SU-DHL-6 (cell line): ENCODE results near the gene TMEM127.

Source experiments
- H2AFZ ChIP-seq: fragments of 200-600 bp; sonication (generic); 2 replicates; pipeline ENCODE4 v1.6.1; 2014; ENCODE audit warnings: low read depth, mild to moderate bottlenecking, moderate library complexity, mixed read lengths, antibody characterized with exemption, low read length; ENCODE audit not compliant: severe bottlenecking
- H3F3A ChIP-seq: fragments of 200-600 bp; shearing (Covaris generic); 2 replicates; pipeline ENCODE4 v1.6.0; 2016; ENCODE audit warnings: antibody characterized with exemption, mild to moderate bottlenecking; ENCODE audit not compliant: insufficient read depth
- H3K27ac ChIP-seq: fragments of 200-600 bp; sonication (generic); 2 replicates; pipeline ENCODE4 v1.5.1; 2016; ENCODE audit warnings: low read depth, mild to moderate bottlenecking, low read length, moderate library complexity, mixed read lengths
- H3K27me3 ChIP-seq: fragments of 200-600 bp; sonication (generic), shearing (Covaris generic); 2 replicates; pipeline ENCODE4 v1.6.0; 2014; ENCODE audit warnings: mild to moderate bottlenecking, low read length
- H3K36me3 ChIP-seq: fragments of 200-600 bp; sonication (generic); 2 replicates; pipeline ENCODE4 v1.6.1; 2014; ENCODE audit warnings: mild to moderate bottlenecking, low read length, mixed read lengths
- H3K4me2 ChIP-seq: fragments of 300-600, 200-600 bp; shearing (Covaris generic), sonication (generic); 2 replicates; pipeline ENCODE4 v1.6.0; 2014; ENCODE audit warnings: low read length, low read depth, mild to moderate bottlenecking; ENCODE audit not compliant: poor library complexity, severe bottlenecking
- H3K4me3 ChIP-seq: fragments of 200-600 bp; sonication (generic); 2 replicates; pipeline ENCODE4 v1.5.1; 2014; ENCODE audit warnings: antibody characterized with exemption, low read length, mild to moderate bottlenecking, mixed read lengths; ENCODE audit not compliant: insufficient read depth, poor library complexity, severe bottlenecking
- H3K79me2 ChIP-seq: fragments of 200-600 bp; sonication (generic); 2 replicates; pipeline ENCODE4 v1.6.1; 2014; ENCODE audit warnings: mild to moderate bottlenecking, low read length, moderate library complexity; ENCODE audit not compliant: insufficient read depth
- H3K9ac ChIP-seq: fragments of 200-600 bp; sonication (generic); 2 replicates; pipeline ENCODE4 v1.7.0; 2014; ENCODE audit warnings: mild to moderate bottlenecking, low read length
- H3K9me2 ChIP-seq: fragments of 200-600 bp; sonication (generic); replicated peaks from 2 replicates; pipeline ENCODE4 v1.6.1; 2014; ENCODE audit warnings: low read length; ENCODE audit not compliant: insufficient read depth
- H3K9me3 ChIP-seq: fragments of 200-600 bp; sonication (generic); 2 replicates; pipeline ENCODE4 v1.6.1; 2014; ENCODE audit warnings: low read length, mixed read lengths; ENCODE audit not compliant: insufficient read depth
- H4K20me1 ChIP-seq: fragments of 200-600 bp; sonication (generic); 2 replicates; pipeline ENCODE4 v1.6.1; 2014; ENCODE audit warnings: low read depth, mild to moderate bottlenecking, antibody characterized with exemption, low read length, moderate library complexity, mixed read lengths
- CTCF ChIP-seq: fragments of 200-600 bp; sonication (generic); IDR thresholded peaks from one replicate; pipeline ENCODE4 v1.5.1; 2017; ENCODE audit warnings: antibody characterized with exemption, mild to moderate bottlenecking, low read length, moderate library complexity; ENCODE audit not compliant: insufficient read depth, poor library complexity, severe bottlenecking
- EZH2phosphoT487 ChIP-seq: fragments of 200-600 bp; sonication (generic), shearing (Covaris generic); conservative IDR thresholded peaks from 2 replicates; pipeline ENCODE4 v1.6.1; 2018; ENCODE audit warnings: mild to moderate bottlenecking, antibody characterized with exemption, low read length, moderate library complexity, mixed read lengths

TMEM127 gene

GRCh38 chr2:96267159-96267971 lies 1.6 kb upstream of the TMEM127 start:
- H3K9me2 ChIP-seq: no peaks in the 10 kb centered on the region
- peak overlapping the region; percentile 62 for H3K4me2 ChIP-seq
- peaks cover 3% of the 10 kb centered on the region; the same call in 1 of the 2 replicates for H3K36me3 ChIP-seq
- no peaks in the 10 kb centered on the region for H3K9me3 ChIP-seq
- H3K79me2 ChIP-seq: peaks cover 49% of the 10 kb centered on the region
- no peaks in the 10 kb centered on the region for H3K27me3 ChIP-seq
- no peak overlapping the region for H2AFZ ChIP-seq
- no peak for TF ChIP-seq CTCF
- no peak for TF ChIP-seq EZH2phosphoT487
- H4K20me1 ChIP-seq: no peaks in the 10 kb centered on the region
- H3K9ac ChIP-seq: peak overlapping the region; percentile 81
- no peak overlapping the region for H3K27ac ChIP-seq
- H3K4me3 ChIP-seq: peak overlapping the region; percentile 89
- peaks cover 11% of the 10 kb centered on the region; the same call in 1 of the 2 replicates for H3F3A ChIP-seq

GRCh38 chr2:96265349-96265839 lies 403 bp downstream of the TMEM127 start:
- peaks cover 3% of the 10 kb centered on the region; the same call in 1 of the 2 replicates for H3K36me3 ChIP-seq
- peaks cover 66% of the 10 kb centered on the region for H3K79me2 ChIP-seq
- H3K27me3 ChIP-seq: no peaks in the 10 kb centered on the region
- no peaks in the 10 kb centered on the region for H3K9me3 ChIP-seq
- peak overlapping the region; percentile 40 for H3K27ac ChIP-seq
- TF ChIP-seq EZH2phosphoT487 (no peak), CTCF (no peak)
- peak overlapping the region; percentile 93 for H3K4me3 ChIP-seq
- no peaks in the 10 kb centered on the region for H4K20me1 ChIP-seq
- H3K9me2 ChIP-seq: no peaks in the 10 kb centered on the region
- peak overlapping the region; percentile 81 for H3K9ac ChIP-seq
- no peaks in the 10 kb centered on the region for H3F3A ChIP-seq
- peak overlapping the region; percentile 72 for H3K4me2 ChIP-seq
- peak overlapping the region; percentile 77 for H2AFZ ChIP-seq

- H3K27ac ChIP-seq: peak overlapping the region; percentile 40
These were observed 995 bp downstream of the TMEM127 start for GRCh38 chr2:96264656-96265348.

More at GRCh38 chr2:96264656-96265348, 995 bp downstream of the TMEM127 start:
- Histone ChIP-seq H3K9ac (peak overlapping the region; percentile 81), H3K9me2 (no peaks in the 10 kb centered on the region), H3F3A (no peaks in the 10 kb centered on the region), H3K4me3 (peak overlapping the region; percentile 93), H3K36me3 (peaks cover 3% of the 10 kb centered on the region; the same call in 1 of the 2 replicates), H3K79me2 (peaks cover 72% of the 10 kb centered on the region), H4K20me1 (no peaks in the 10 kb centered on the region), H2AFZ (no peak overlapping the region), H3K4me2 (peak overlapping the region; percentile 72), H3K9me3 (no peaks in the 10 kb centered on the region), H3K27me3 (no peaks in the 10 kb centered on the region)
- TF ChIP-seq CTCF: peak; percentile 41
- TF ChIP-seq EZH2phosphoT487: no peak
